ENCODE results near the gene HIP1.

DNA sequence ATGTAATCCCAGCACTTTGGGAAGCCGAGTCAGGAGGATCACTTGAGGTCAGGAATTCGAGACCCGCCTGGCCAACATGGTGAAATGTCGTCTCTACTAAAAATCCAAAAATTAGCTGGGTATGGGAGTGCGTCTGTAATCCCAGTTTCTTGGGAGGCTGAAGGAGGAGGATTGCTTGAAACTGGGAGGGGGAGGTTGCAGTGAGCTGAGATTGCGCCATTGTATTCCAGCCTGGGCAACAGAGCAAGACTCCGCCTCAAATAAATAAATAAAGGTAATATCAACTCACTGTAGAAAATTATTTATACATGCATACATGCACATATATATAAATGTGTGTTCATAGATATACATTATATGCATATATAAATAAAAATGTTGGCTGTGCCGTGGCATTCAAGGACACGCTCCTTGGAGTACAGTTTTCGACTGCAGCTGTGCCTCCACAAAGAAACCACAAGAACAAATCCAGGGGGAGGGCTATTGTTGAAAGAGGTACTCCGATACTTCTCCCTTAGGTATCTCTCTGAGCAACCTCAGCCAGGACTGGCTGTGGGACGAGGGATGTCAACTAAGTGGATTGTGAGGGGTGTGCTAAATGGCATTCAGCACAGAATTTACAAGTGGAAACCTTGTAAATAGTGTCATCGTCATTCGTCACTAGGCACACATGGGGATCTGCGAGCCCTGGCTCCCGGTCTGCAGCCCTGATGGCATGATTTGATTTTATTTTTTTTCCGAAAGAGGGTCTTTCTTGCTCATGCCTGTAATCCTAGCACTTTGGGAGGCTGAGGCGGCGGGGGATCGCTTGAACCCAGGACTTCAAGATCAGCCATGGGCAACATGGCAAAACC lies 49.3 kb downstream of the HIP1 start:
- TF ChIP-seq LEF1 (IDR thresholded peaks at IDR 0.05; ENCODE audit: borderline replicate concordance) (no peak), FOXM1 (IDR thresholded peaks at IDR 0.05; ENCODE audit: borderline replicate concordance) (no peak), SUZ12 (IDR thresholded peaks at IDR 0.05) (no peak), HDGF (IDR thresholded peaks at IDR 0.05; ENCODE audit: borderline replicate concordance) (no peak), ELF4 (IDR thresholded peaks at IDR 0.05) (no peak), BHLHE40 (IDR thresholded peaks at IDR 0.05; ENCODE audit: borderline replicate concordance) (no peak), TARDBP (IDR thresholded peaks at IDR 0.05) (no peak), FOXA1 (IDR thresholded peaks at IDR 0.05) (no peak), NFRKB (IDR thresholded peaks at IDR 0.05) (no peak), ZNF384 (IDR thresholded peaks at IDR 0.05) (no peak)
- TF ChIP-seq, protein P1, sequence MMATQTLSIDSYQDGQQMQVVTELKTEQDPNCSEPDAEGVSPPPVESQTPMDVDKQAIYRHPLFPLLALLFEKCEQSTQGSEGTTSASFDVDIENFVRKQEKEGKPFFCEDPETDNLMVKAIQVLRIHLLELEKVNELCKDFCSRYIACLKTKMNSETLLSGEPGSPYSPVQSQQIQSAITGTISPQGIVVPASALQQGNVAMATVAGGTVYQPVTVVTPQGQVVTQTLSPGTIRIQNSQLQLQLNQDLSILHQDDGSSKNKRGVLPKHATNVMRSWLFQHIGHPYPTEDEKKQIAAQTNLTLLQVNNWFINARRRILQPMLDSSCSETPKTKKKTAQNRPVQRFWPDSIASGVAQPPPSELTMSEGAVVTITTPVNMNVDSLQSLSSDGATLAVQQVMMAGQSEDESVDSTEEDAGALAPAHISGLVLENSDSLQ (IDR thresholded peaks at IDR 0.05): no peak

Data from HEK293T (cell line).